ENCODE measurements around the gene LEFTY1.
"Not testable (repeated sequence)": the region's sequence is repeated elsewhere in the genome, so short reads cannot be mapped to it uniquely, and the experiment has no call there.

The LEFTY1 gene

DNA sequence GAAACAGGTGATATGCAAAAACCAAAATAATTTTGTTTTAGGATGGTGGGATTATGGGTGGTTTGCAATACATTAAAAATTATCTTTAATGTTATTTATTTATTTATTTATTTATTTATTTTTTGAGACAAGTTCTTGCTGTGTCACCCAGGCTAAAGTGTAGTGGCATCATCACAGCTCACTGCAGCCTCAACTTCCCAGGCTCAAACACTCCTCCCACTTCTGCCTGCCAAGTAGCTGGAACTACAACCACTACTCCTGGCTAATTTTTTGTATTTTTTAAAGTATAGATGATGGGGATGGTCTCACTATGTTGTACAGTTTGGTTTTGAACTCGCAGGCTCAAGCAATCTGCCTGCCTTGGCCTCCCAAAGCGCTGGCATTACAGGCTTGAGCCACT lies 41.6 kb upstream of the LEFTY1 start:
- no peak for DNase-seq (ENCODE audit: low read depth in 1 of 2, low spot score in 1 of 2)
- Histone ChIP-seq H3K4me3 (replicated peaks; ENCODE audit: insufficient read depth, low read length) (no peak overlapping the region), H3K27me3 (ENCODE audit: insufficient read depth, poor library complexity, severe bottlenecking) (no peaks in the 10 kb centered on the region), H3K27ac (replicated peaks) (no peak overlapping the region)
- no peak for TF ChIP-seq GABPA (IDR thresholded peaks at IDR 0.05; ENCODE audit: low read depth)
- no peak for TF ChIP-seq REST (IDR thresholded peaks at IDR 0.05; ENCODE audit: insufficient replicate concordance, low read depth)
- no peak for TF ChIP-seq CTCF (IDR thresholded peaks at IDR 0.05; ENCODE audit: insufficient read depth, low read length)
- no peak for TF ChIP-seq SPI1 (IDR thresholded peaks at IDR 0.05; ENCODE audit: borderline replicate concordance, low read depth)
- TF ChIP-seq POLR2AphosphoS5 (IDR thresholded peaks at IDR 0.05; ENCODE audit: low read depth) = no peak

DNA sequence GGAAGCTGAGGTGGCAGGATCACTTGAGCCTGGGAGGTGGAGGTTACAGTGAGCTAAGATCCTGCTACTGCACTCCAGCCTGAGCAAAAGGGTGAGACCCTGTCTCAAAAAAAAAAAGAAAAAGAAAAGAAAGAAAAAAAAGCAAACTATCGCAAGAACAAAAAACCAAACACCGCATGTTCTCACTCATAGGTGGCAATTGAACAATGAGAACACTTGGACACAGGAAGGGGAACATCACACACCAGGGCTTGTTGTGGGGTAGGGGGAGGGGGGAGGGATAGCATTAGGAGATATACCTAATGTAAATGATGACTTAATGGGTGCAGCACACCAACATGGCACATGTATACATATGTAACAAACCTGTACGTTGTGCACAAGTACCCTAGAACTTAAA lies 40.5 kb upstream of the LEFTY1 start:
- not testable (repeated sequence) for H3K27me3 ChIP-seq (ENCODE audit: insufficient read depth, poor library complexity, severe bottlenecking); H3K4me3 ChIP-seq (replicated peaks; ENCODE audit: insufficient read depth, low read length); H3K27ac ChIP-seq (replicated peaks); DNase-seq (ENCODE audit: low read depth in 1 of 2, low spot score in 1 of 2)

GRCh38 chr1:225928186-225929175 lies 39.5 kb upstream of the LEFTY1 start:
- Histone ChIP-seq H3K4me3 (replicated peaks; ENCODE audit: insufficient read depth, low read length) (no peak overlapping the region), H3K27me3 (ENCODE audit: insufficient read depth, poor library complexity, severe bottlenecking) (no peaks in the 10 kb centered on the region), H3K27ac (replicated peaks) (peak overlapping the region; percentile 15)
- no peak for TF ChIP-seq GABPA (IDR thresholded peaks at IDR 0.05; ENCODE audit: low read depth)
- peak in 1 of 2 experiments; percentile 24 for DNase-seq (ENCODE audit: low read depth in 1 of 2, low spot score in 1 of 2)

DNA sequence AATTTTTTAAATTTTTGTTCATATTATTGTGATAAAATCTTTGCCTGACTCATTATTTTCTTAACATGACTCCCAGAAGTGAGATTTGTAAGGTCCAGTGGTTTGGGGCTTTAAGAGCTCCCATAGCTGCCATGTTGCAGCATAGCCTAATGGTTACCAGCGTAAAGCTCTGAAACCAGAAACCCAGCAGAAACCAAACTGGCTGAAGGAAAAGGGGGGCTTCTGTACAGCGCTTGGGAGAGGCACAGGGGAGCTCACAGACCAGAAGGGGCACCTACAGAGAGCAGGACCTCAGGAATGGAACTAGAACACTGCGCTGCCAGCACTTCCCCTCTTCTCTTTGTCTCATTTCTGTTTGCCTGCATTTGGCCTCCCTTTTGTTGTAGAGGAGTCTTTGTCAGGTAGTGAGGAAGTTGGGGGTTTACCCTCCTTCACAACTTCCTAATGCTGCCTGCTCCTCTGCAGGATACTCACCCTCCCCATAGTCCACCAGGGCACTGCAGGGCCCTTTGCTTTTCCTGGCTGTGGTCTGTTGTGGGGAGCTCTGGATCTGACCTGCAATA lies 37.7 kb upstream of the LEFTY1 start:
- Histone ChIP-seq H3K4me3 (replicated peaks; ENCODE audit: insufficient read depth, low read length) (no peak overlapping the region), H3K27me3 (ENCODE audit: insufficient read depth, poor library complexity, severe bottlenecking) (no peaks in the 10 kb centered on the region), H3K27ac (replicated peaks) (peak overlapping the region; percentile 80)
- peak; percentile 38 to 70 for DNase-seq (ENCODE audit: low read depth in 1 of 2, low spot score in 1 of 2)
- TF ChIP-seq CTCF (IDR thresholded peaks at IDR 0.05; ENCODE audit: insufficient read depth, low read length) (no peak), GABPA (IDR thresholded peaks at IDR 0.05; ENCODE audit: low read depth) (no peak), REST (IDR thresholded peaks at IDR 0.05; ENCODE audit: insufficient replicate concordance, low read depth) (no peak), SPI1 (IDR thresholded peaks at IDR 0.05; ENCODE audit: borderline replicate concordance, low read depth) (peak; percentile 94), POLR2AphosphoS5 (IDR thresholded peaks at IDR 0.05; ENCODE audit: low read depth) (0 out of 2 replicates have a peak, but pooled peaks have one; percentile 50)
